ENCODE data around the gene RPA1. TPM values are rescaled to one million over a fixed set of nuclear protein-coding genes. Genes with fewer than 3 reads are reported as not detected.
"Not testable (repeated sequence)": the region's sequence is repeated elsewhere in the genome, so short reads cannot be mapped to it uniquely, and the experiment has no call there.

The RPA1 gene
- total RNA-seq, 4 donors from 2014 or later = 24.0 to 37.2 (median 26.4) TPM

DNA sequence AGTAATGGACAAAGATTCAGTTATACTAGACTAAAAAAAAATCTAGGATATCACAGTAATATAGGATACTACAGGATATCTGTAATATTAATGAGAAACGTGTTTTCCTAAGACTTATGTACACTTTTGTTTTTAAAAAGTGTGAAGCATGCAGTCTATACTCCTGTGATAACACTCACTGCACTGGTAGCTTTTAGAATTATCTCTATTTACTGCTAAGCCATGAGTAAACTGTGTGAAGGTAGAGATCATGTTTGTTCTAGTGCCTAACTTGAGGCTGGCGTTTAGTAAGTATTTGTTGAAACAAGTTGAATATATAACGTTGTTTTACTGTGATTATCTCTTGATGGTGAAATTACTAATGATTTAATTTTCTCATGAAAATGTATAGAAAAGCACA is 23.9 kb downstream of the RPA1 start:
- intact Hi-C loops (cut with DNase I) = no loop called here
- 80 to 82% methylated on average over 3 of the region's 3 CpGs for WGBS, 2 donors
- Histone ChIP-seq H3K27ac (no peak overlapping the region), H3K27me3 (no peaks in the 10 kb centered on the region), H3K9me3 (no peaks in the 10 kb centered on the region), H3K36me3 (peaks cover 12 to 24% of the 10 kb centered on the region in 2 donors), H3K4me3 (replicated peaks in 1 of 3) (no peak overlapping the region), H3K4me1 (no peaks in the 10 kb centered on the region)
- DNase-seq = no peak
- TF ChIP-seq, protein P1, sequence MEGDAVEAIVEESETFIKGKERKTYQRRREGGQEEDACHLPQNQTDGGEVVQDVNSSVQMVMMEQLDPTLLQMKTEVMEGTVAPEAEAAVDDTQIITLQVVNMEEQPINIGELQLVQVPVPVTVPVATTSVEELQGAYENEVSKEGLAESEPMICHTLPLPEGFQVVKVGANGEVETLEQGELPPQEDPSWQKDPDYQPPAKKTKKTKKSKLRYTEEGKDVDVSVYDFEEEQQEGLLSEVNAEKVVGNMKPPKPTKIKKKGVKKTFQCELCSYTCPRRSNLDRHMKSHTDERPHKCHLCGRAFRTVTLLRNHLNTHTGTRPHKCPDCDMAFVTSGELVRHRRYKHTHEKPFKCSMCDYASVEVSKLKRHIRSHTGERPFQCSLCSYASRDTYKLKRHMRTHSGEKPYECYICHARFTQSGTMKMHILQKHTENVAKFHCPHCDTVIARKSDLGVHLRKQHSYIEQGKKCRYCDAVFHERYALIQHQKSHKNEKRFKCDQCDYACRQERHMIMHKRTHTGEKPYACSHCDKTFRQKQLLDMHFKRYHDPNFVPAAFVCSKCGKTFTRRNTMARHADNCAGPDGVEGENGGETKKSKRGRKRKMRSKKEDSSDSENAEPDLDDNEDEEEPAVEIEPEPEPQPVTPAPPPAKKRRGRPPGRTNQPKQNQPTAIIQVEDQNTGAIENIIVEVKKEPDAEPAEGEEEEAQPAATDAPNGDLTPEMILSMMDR (IDR thresholded peaks at IDR 0.05) = no peak
- TF ChIP-seq POLR2A (IDR thresholded peaks at IDR 0.05) = no peak

DNA sequence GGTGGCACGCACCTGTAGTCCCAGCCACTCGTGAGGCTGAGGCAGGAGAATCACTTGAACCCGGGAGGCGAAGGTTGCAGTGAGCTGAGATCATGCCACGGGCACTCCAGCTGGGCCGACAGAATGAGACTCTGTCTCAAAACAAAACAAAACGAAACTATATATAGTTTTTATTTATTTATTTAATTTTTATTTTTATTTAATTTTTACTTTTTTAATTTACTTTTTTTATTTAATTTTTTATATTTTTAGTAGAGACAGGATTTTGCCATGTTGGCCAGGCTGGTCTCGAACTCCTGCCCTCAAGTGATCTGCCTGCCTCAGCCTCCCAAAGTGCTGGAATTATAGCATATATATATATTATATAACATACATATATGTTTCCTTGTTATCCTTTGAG is 26.7 kb downstream of the RPA1 start:
- H3K27me3 ChIP-seq; H3K27ac ChIP-seq; H3K9me3 ChIP-seq; H3K4me3 ChIP-seq (replicated peaks in 1 of 3); intact Hi-C loops (cut with DNase I); H3K4me1 ChIP-seq; DNase-seq: not testable (repeated sequence)
- peaks cover 12 to 24% of the 10 kb centered on the region in 2 donors for H3K36me3 ChIP-seq
- WGBS, 2 donors = 93 to 96% methylated on average over 8 of the region's 8 CpGs

DNA sequence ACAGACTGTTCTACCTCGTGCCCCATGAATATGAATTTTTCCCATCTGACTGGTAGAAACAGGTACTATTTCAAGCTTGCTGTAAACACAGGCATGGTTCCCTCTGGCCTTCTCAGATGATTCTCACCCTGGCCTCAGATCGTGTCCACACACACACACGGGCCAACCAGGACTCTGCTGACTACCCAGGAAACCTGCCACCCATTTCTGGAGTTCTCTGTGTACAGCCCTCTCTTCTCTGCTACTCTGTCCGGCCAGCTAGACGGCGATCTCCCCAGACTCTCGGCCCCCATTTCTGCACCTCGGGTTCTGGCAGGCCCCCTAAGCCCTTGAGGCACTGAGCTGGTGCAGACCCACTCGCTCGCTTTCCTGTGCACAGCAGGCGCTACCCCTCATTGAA is 31.2 kb downstream of the RPA1 start:
- intact Hi-C loops (cut with DNase I) = no loop called here
- DNase-seq = no peak

DNA sequence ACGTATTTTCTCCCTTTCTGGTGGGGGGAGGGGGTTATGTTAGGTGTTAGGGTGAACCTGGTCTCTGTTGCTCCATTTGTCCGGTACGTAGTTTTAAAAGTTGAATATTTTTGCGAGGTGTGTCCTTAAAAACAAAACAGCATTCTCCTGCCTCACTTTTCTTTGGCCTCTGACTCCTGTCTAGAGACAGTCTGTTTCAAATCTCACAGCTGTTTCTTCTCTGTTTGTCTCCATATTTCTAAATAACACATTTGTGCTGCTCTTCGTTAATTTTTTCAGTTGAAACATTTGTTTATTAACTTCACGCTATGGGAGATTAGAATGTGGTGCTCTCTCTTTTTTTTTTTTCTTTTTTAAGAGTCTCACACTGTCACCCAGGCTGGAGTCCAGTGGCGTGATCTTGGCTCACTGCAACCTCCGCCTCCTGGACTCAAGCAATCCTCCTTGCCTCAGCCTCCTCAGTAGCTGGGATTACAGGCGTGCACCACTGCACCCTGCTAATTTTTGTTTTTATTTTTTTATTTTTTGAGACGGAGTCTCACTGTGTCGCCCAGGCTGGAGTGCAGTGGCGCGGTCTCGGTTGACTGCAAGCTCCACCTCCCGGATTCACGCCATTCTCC is 31.7 kb downstream of the RPA1 start:
- intact Hi-C loops (cut with DNase I) = no loop called here

More for the DNA sequence above, 31.2 kb downstream of the RPA1 start:
- H3K4me3 ChIP-seq (replicated peaks in 1 of 3) = no peak overlapping the region
- H3K9me3 ChIP-seq = no peaks in the 10 kb centered on the region
- no peaks in the 10 kb centered on the region for H3K36me3 ChIP-seq
- H3K4me1 ChIP-seq = no peaks in the 10 kb centered on the region
- WGBS, 2 donors = 92 to 95% methylated on average over 11 of the region's 11 CpGs
- TF ChIP-seq, protein P1 (IDR thresholded peaks at IDR 0.05) = no peak
- no peak for TF ChIP-seq POLR2A (IDR thresholded peaks at IDR 0.05)
- H3K27me3 ChIP-seq = no peaks in the 10 kb centered on the region
- H3K27ac ChIP-seq = no peak overlapping the region

DNA sequence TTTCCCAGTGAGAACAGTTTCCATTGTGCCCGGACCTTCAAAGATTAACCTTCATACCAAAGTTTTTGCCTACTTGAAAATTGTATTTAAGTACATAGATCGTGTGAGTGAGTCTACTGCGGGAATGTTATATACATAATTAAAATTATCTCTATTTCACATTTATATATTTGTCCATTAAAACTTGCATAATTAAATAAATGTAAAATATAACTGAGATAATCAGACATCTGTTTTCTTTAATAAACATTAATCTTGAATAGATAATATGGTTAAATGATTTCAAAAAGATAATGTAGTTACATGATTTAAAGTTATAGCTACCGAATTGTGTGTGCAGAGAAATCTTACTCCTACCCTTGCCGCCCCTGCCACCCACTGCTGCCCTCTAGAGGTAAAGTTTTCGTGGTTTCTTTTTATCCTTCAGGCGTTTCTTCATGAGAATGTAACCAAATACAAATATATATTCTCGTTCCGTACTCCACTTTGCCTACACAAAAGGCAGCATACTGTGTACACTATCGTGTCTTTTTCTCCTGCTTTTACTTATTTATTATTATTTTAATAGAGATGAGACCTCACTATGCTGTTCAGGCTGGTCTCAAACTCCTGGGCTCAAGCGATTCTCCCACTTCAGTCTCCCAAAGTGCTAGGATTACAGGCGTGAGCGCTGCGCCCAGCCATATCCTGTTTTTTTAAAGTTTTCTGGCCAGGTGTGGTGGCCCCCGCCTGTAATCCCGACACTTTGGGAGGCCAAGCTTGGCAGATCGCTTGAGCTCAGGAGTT is 35.6 kb downstream of the RPA1 start:
- DNase-seq = no peak
- no peak overlapping the region for H3K4me3 ChIP-seq (replicated peaks in 1 of 3)
- no peaks in the 10 kb centered on the region for H3K27me3 ChIP-seq
- H3K4me1 ChIP-seq = no peaks in the 10 kb centered on the region
- TF ChIP-seq, protein P1 (IDR thresholded peaks at IDR 0.05) = peak; percentile 14 to 51 (median 22)
- no peak for TF ChIP-seq POLR2A (IDR thresholded peaks at IDR 0.05)
- H3K9me3 ChIP-seq = no peaks in the 10 kb centered on the region
- H3K36me3 ChIP-seq = no peaks in the 10 kb centered on the region
- intact Hi-C loops (cut with DNase I) = no loop called here
- WGBS, 2 donors = 66 to 68% methylated on average over 16 to 17 of the region's 17 CpGs
- no peak overlapping the region for H3K27ac ChIP-seq

More for the DNA sequence above, 31.7 kb downstream of the RPA1 start:
- no peak for TF ChIP-seq POLR2A (IDR thresholded peaks at IDR 0.05)
- TF ChIP-seq, protein P1 (IDR thresholded peaks at IDR 0.05) = no peak
- Histone ChIP-seq H3K9me3 (no peaks in the 10 kb centered on the region), H3K27me3 (no peaks in the 10 kb centered on the region), H3K36me3 (no peaks in the 10 kb centered on the region), H3K4me3 (replicated peaks in 1 of 3) (no peak overlapping the region), H3K4me1 (no peaks in the 10 kb centered on the region), H3K27ac (no peak overlapping the region)
- WGBS, 2 donors = 97% methylated on average over 16 of the region's 16 CpGs
- DNase-seq = no peak
